GM18508 (cell line): ENCODE data around the gene MUC7.

Experiments used
- ATAC-seq: cut with Tn5 transposase; IDR thresholded peaks from one replicate; pipeline ENCODE4 v1.9.1; 2021; ENCODE audit warnings: moderate number of reproducible peaks; ENCODE audit not compliant: insufficient read depth, unreplicated experiment

The MUC7 gene

DNA sequence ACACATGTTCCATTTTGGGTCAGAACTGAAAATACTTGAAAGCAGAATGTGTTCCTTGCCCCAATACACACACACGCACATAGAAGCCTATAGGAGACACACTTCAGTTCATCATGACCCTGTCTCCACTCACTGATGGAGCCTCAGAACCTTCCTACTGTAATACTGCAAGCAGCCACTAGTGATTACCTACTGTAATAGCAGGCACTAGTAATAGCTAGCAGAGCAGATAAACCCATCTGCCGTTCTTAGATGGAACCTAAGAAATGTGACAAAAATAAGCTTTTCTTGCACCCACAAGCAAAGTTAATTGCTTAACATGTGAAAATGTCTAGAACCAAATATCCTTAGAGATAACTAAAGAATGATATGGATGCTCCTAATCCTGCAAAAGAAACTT lies 60.0 kb downstream of the MUC7 start:
- ATAC-seq, result no peak
